NCI-H82 (cell line): ENCODE results near the gene MTOR.
A peak's percentile ranks its signal among the peaks of the same experiment; 100 is the strongest.

Experiments used
- DNase-seq: peaks from one replicate; lab custom pipeline; 2025; lab: John Stamatoyannopoulos, UW

The MTOR gene

DNA sequence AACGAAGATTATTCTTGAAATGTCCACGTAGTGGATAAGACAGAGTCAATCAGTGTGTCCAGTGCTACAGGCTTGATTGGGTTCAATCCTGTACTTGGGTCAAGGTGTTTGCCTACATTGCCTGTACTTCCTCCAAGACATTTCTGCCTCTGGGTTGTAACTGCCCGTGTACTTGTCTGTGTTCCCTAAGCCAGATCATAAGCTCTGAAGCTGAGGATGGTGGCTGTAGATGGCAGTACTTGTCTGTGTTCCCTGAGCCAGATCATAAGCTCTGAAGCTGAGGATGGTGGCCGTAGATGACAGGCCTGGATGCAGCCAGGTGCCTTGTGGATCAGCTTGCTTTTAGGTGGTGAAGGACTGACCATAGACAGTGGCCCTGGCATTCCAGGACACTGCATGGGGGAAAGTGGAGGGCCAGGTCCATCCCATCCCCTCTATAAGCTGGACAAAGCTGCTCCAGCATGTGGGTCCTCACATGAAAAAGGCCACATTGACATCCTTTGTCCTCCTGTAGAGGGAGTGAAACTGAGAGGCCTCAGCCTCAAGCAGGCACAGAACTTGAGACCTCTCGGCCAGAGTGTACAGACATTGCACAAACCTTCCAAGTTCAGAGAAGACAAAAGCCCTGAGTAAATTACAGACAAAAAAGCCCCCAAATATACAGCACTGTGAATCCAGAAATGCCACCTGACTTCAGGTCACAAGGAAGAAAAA, 200.5 kb downstream of the MTOR start:
- DNase-seq, result peak; percentile 38

DNA sequence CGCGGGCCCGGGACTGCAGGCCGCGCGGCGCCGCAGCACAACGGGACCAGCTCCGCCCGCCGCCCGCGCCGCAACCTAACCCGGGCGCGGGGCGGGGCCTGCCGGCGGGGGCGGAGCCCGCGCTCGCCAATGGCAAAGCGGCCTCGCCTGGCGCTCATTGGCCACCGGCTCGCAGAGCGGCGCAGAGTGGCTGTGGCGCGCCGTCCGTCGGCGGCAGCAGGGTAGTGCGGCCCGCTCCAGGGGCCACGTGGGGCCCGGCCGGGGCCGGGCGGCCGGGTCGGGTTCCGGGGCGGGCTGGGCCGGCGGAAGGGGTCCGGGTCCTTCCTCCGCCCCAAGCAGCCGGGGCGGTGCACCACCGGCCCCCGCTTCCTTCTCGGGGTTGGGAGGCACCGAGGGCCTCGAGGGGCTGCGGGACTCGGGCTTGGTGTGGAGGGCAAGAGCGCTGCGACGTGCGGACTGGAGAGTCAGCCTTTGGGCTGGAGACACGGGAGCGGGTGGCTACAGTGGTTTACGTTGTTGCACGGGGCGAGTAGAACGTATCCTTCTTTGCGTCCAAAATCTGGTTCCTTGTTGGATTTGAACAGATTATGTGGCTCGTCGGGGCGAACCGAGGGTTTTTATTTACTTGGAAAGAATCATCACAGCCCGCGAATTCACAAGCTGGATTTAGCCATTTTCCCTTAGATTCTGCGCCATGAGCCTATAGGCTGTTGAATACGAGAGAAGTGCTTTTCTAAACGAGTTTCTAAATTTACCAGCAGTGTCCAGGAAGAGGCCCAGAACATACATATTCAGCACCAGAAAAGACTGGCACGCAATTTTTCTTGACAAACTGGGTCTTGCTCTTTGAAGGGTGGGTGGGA, 202.2 kb downstream of the MTOR start, which contains the start of gene SRM:
Gene SRM (minus strand): TSS at position 51 of the 863 bp plus-strand sequence. CDS start 75 bp downstream, outside the sequence.
- peak; percentile 96 for DNase-seq

DNA sequence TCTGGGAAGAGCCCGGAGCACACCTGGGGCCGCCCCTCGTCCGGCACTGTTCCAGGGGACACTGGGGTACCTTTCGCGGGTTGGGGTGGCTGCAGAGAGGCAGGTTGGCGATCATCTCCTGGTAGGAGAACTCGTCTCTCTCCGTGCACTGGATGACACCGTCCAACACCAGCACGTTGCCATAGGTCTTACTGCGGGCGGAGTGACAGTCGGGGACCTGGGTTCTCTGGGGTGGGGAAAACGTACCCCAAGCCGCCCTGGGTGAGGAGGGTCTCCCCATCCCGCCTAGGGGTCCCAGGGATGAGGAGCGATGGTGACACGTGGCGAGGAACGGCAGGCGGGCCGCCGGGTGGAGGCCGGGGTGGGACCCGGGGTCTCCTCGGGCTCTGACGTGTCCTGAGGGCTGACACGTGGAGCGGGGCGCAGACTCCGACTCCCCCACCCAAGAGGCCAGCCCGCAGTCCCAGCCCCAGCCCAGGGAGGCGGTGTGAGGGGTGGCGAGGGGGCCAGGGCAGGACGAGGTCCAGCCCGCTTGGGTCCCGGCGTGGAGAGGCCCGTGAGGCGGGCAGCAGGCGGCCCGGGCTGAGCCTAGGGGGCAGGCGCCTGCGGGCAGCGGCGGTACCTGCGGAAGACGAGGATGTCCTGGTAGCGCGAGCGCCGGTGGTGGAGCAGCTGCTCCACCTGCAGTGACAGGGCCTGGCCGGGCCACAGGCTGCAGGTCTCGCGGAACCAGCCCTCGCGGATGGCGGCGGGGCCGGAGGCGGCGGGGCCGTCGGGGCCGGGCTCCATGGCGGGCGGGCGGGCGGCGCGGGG, 203.0 kb downstream of the MTOR start:
- peak; percentile 57 for DNase-seq

DNA sequence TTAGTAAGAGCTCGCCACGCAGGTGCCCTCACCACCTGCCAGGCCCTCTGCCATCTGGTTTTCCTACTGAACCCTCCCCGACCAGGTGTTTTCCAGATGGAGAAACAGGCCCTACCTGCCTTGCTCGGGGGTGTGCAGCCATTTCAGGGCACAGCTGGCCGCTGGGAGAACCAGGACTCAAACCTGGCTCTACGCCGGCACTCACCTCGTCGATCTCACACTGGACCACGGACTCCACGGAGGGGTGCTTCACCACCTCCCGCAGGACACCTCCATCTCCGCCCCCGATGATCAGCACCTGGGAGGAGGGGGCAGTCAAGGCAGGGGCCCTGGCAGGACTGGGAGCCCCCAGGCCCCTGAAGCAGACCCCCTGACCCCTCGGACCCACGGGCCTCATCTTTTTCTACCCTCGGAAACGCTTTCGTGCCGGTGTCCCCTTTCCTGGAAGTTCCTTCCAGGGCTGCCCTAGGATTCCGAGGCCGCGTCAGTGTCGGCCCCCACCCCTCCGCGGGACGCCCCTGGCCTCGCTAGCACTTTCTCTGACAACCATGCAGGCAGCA, 203.7 kb downstream of the MTOR start:
- peak; percentile 28 for DNase-seq

DNA sequence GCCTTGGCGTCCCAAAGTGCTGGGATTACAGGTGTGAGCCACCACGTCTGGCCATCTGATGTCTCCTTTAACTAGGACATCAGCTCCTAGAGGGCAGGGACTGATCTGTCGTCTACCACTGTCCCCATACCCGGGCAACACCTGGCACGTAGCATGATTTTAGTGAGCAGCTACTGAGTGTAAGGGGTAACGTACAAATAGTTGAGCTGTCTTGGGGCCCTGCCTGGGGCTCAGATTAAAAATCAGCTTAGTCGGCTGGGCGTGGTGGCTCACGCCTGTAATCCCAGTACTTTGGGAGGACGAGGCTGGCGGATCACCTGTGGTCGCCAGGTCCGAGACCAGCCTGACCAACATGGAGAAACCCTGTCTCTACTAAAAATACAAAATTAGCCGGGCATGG, 204.3 kb downstream of the MTOR start:
- DNase-seq, result peak; percentile 27

DNA sequence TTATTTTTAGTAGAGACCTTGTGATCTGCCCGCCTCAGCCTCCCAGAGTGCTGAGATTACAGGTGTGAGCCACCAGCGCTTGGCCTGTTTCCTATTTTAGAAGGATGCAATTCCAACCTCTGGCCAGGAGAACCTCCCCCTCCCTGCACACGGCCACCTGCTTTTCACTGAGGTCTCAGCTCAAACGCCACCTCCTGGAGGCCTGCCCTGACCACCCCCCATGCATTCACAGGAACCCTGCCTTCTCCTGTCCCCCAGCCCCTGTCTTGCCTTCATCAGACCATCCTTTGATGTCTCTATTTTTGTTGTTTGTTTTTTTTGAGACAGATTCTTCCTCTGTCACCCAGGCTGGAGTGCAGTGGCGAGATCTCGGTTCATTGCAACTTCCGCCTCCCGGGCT, 204.9 kb downstream of the MTOR start:
- peak; percentile 20 for DNase-seq
